DND-41 (cell line): ENCODE results near the gene POLR2L.

Experiments
- CTCF ChIP-seq: IDR thresholded peaks from 2 replicates; pipeline ENCODE4 v1.5.1; 2012; ENCODE audit warnings: borderline replicate concordance, low read length, moderate library complexity, mild to moderate bottlenecking; ENCODE audit not compliant: poor library complexity, severe bottlenecking; ENCODE audit errors: extremely low read depth
- EZH2 ChIP-seq: IDR thresholded peaks from 3 replicates; pipeline ENCODE4 v1.6.1; 2012; ENCODE audit warnings: borderline replicate concordance, low read depth, mild to moderate bottlenecking, moderate library complexity, low read length, inconsistent platforms; ENCODE audit not compliant: severe bottlenecking

- TF ChIP-seq CTCF, result no peak
- TF ChIP-seq EZH2, result no peak
Measured at GRCh38 chr11:863023-863909, 20.9 kb upstream of the POLR2L start.
